HG03064 (cell line): ENCODE data around the gene SYCN.

Experiments used
- ATAC-seq: cut with Tn5 transposase; IDR thresholded peaks from one replicate; pipeline ENCODE4 v1.9.1; 2021; ENCODE audit warnings: low read depth; ENCODE audit not compliant: unreplicated experiment

Gene SYCN

GRCh38 chr19:39157275-39157996 is 46.6 kb downstream of the SYCN start:
- no peak for ATAC-seq

GRCh38 chr19:39156326-39157230 is 47.5 kb downstream of the SYCN start:
- ATAC-seq, result no peak

- ATAC-seq, result no peak
These were observed 48.3 kb downstream of the SYCN start for GRCh38 chr19:39155741-39156140.

GRCh38 chr19:39155114-39155700 is 48.9 kb downstream of the SYCN start:
- ATAC-seq, result no peak

- ATAC-seq, result no peak
These were observed 49.4 kb downstream of the SYCN start for GRCh38 chr19:39154629-39155100.

- ATAC-seq, result no peak
These were observed 49.9 kb downstream of the SYCN start for GRCh38 chr19:39154100-39154628.
